HEK293 (cell line): ENCODE measurements around the gene SARNP.

Experiments
- CTCF ChIA-PET: fragments of 350-600 bp; formaldehyde crosslinking; extraction: SDS; loops from one replicate; lab custom pipeline; 2021; ENCODE audit warnings: antibody characterized with exemption; lab: Yijun Ruan, JAX
- POLR2A ChIA-PET: fragments of 300-600 bp; formaldehyde crosslinking; extraction: SDS; loops from one replicate; lab custom pipeline; 2020; ENCODE audit warnings: antibody characterized with exemption, inconsistent platforms; lab: Yijun Ruan, JAX
- H3K27ac ChIP-seq: fragments of 200-500 bp; sonication (Bioruptor generic); 2 replicates; pipeline ENCODE4 v1.5.1; 2014; ENCODE audit warnings: low read depth, low read length, control low read depth, inconsistent platforms; ENCODE audit errors: extremely low read depth
- H3K36me3 ChIP-seq, 2 experiments: fragments of 200-500 bp in 1 of 2; sonication (Bioruptor generic) in 1 of 2; 1 replicate in 1 of 2; 2 replicates in 1 of 2; pipeline ENCODE4 v1.5.1; 2014 to 2017; ENCODE audit warnings: inconsistent platforms in 2 of 2, low read length in 2 of 2; ENCODE audit not compliant: control insufficient read depth in 2 of 2, insufficient read depth in 1 of 2
- H3K4me1 ChIP-seq: fragments of 200-500 bp; sonication (Bioruptor generic); 2 replicates; pipeline ENCODE4 v1.5.1; 2014; ENCODE audit warnings: mild to moderate bottlenecking, low read length, inconsistent platforms; ENCODE audit not compliant: control insufficient read depth, insufficient read depth
- H3K4me3 ChIP-seq: 2 replicates; pipeline ENCODE4 v1.5.1; 2011; ENCODE audit warnings: low read depth, mild to moderate bottlenecking, control low read depth, low read length, moderate library complexity
- H3K9me3 ChIP-seq: fragments of 200-500 bp; sonication (Bioruptor generic); 2 replicates; pipeline ENCODE4 v1.5.1; 2014; ENCODE audit warnings: low read depth, low read length, inconsistent platforms; ENCODE audit not compliant: control insufficient read depth, insufficient read depth
- GLI2 ChIP-seq: fragments of 450-650 bp; formaldehyde crosslinking; IDR thresholded peaks from 2 replicates; pipeline ENCODE4; 2017; ENCODE audit warnings: missing biosample characterization, missing genetic modification characterization, low read depth, borderline replicate concordance
- GLI4 ChIP-seq: fragments of 450-650 bp; formaldehyde crosslinking; IDR thresholded peaks from 2 replicates; pipeline ENCODE4 v1.5.1; 2016; ENCODE audit warnings: missing biosample characterization, missing genetic modification characterization
- GLIS1 ChIP-seq: fragments of 450-650 bp; formaldehyde crosslinking; IDR thresholded peaks from 2 replicates; pipeline ENCODE4 v1.5.1; 2016; ENCODE audit warnings: missing biosample characterization, missing genetic modification characterization
- HOXD13 ChIP-seq: sonication (generic); formaldehyde crosslinking; IDR thresholded peaks from 2 replicates; pipeline ENCODE4 v1.8.0; 2022; ENCODE audit warnings: missing genetic modification reagents, borderline replicate concordance
- KLF16 ChIP-seq: fragments of 450-650 bp; formaldehyde crosslinking; IDR thresholded peaks from 2 replicates; pipeline ENCODE4 v1.5.1; 2017; ENCODE audit warnings: missing biosample characterization, missing genetic modification characterization
- KLF8 ChIP-seq: fragments of 450-650 bp; formaldehyde crosslinking; IDR thresholded peaks from 2 replicates; pipeline ENCODE4 v1.5.1; 2016; ENCODE audit warnings: missing biosample characterization, missing genetic modification characterization
- SP3 ChIP-seq: fragments of 450-650 bp; formaldehyde crosslinking; IDR thresholded peaks from 2 replicates; pipeline ENCODE4 v1.5.1; 2016; ENCODE audit warnings: missing biosample characterization, missing genetic modification characterization
- ZBTB20 ChIP-seq: fragments of 450-650 bp; formaldehyde crosslinking; IDR thresholded peaks from 2 replicates; pipeline ENCODE4 v1.5.1; 2016; ENCODE audit warnings: missing biosample characterization, missing genetic modification characterization
- ZBTB48 ChIP-seq: fragments of 450-650 bp; formaldehyde crosslinking; IDR thresholded peaks from 2 replicates; pipeline ENCODE4 v1.5.1; 2016; ENCODE audit warnings: missing biosample characterization, missing genetic modification characterization
- ZFP41 ChIP-seq: fragments of 450-650 bp; formaldehyde crosslinking; IDR thresholded peaks from 2 replicates; pipeline ENCODE4 v1.5.1; 2016; ENCODE audit warnings: missing biosample characterization, missing genetic modification characterization, borderline replicate concordance
- ZNF121 ChIP-seq: fragments of 450-650 bp; formaldehyde crosslinking; IDR thresholded peaks from 2 replicates; pipeline ENCODE4 v1.5.1; 2016; ENCODE audit warnings: missing biosample characterization, missing genetic modification characterization
- ZNF157 ChIP-seq: fragments of 450-650 bp; formaldehyde crosslinking; IDR thresholded peaks from 2 replicates; pipeline ENCODE4 v1.5.1; 2016; ENCODE audit warnings: missing biosample characterization, missing genetic modification characterization
- ZNF174 ChIP-seq: fragments of 450-650 bp; formaldehyde crosslinking; IDR thresholded peaks from 2 replicates; pipeline ENCODE4 v1.5.0; 2017; ENCODE audit warnings: missing biosample characterization, mild to moderate bottlenecking, missing genetic modification characterization
- ZNF239 ChIP-seq: fragments of 450-650 bp; formaldehyde crosslinking; IDR thresholded peaks from 2 replicates; pipeline ENCODE4 v1.5.1; 2016; ENCODE audit warnings: missing biosample characterization, missing genetic modification characterization
- ZNF354C ChIP-seq: fragments of 450-650 bp; formaldehyde crosslinking; IDR thresholded peaks from 2 replicates; pipeline ENCODE4 v1.5.1; 2016; ENCODE audit warnings: missing biosample characterization, missing genetic modification characterization, low read depth, borderline replicate concordance
- ZNF629 ChIP-seq: fragments of 450-650 bp; formaldehyde crosslinking; IDR thresholded peaks from 2 replicates; pipeline ENCODE4 v1.5.1; 2017; ENCODE audit warnings: missing biosample characterization, missing genetic modification characterization
- ZSCAN16 ChIP-seq: fragments of 450-650 bp; formaldehyde crosslinking; IDR thresholded peaks from 2 replicates; pipeline ENCODE4 v1.5.1; 2016; ENCODE audit warnings: missing biosample characterization, missing genetic modification characterization
- TF ChIP-seq, protein P1 (sequence below): fragments of 450-650 bp; formaldehyde crosslinking; IDR thresholded peaks from 2 replicates; pipeline ENCODE4 v1.5.1; 2016; ENCODE audit warnings: missing biosample characterization, missing genetic modification characterization
- TF ChIP-seq, protein P2 (sequence below): fragments of 450-650 bp; formaldehyde crosslinking; IDR thresholded peaks from 2 replicates; pipeline ENCODE4 v1.5.1; 2016; ENCODE audit warnings: missing biosample characterization, missing genetic modification characterization
- TF ChIP-seq, protein P3 (sequence below): fragments of 450-650 bp; formaldehyde crosslinking; IDR thresholded peaks from 2 replicates; pipeline ENCODE4 v1.5.1; 2016; ENCODE audit warnings: missing biosample characterization, missing genetic modification characterization

The SARNP gene

DNA sequence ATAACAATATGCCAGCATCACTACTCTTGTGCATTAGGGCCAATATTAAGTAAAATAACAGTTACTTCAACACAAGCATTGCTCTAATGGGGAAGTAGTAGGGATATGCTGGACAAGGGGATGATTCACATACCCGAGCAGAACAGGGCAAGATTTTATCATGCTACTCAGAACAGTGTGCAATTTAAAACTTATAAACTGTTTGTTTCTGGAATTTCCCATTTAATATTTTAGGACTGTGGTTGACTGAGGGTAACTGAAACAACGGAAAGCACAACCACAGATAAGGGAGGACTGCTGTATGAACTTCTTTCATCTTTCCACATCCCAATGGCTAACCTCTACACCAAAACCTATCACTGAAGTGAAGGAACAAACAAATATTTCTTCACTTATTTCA is 36.8 kb downstream of the SARNP start:
- H3K27ac ChIP-seq: no peak overlapping the region
- H3K4me3 ChIP-seq: no peak overlapping the region
- H3K9me3 ChIP-seq: no peaks in the 10 kb centered on the region
- ChIA-PET POLR2A (no interaction called here), CTCF (interaction anchor here (1.1 to 1.3 kb wide), 2 partner anchors 8 to 17 kb away, joined by 4 to 5 read pairs; no protein-coding TSS in a partner anchor)
- peaks cover 86 to 91% of the 10 kb centered on the region in 2 experiments for H3K36me3 ChIP-seq
- TF ChIP-seq, protein P1, sequence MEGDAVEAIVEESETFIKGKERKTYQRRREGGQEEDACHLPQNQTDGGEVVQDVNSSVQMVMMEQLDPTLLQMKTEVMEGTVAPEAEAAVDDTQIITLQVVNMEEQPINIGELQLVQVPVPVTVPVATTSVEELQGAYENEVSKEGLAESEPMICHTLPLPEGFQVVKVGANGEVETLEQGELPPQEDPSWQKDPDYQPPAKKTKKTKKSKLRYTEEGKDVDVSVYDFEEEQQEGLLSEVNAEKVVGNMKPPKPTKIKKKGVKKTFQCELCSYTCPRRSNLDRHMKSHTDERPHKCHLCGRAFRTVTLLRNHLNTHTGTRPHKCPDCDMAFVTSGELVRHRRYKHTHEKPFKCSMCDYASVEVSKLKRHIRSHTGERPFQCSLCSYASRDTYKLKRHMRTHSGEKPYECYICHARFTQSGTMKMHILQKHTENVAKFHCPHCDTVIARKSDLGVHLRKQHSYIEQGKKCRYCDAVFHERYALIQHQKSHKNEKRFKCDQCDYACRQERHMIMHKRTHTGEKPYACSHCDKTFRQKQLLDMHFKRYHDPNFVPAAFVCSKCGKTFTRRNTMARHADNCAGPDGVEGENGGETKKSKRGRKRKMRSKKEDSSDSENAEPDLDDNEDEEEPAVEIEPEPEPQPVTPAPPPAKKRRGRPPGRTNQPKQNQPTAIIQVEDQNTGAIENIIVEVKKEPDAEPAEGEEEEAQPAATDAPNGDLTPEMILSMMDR (tag by site-specific recombination): no peak
- TF ChIP-seq KLF16 (no peak), ZNF629 (tag by site-specific recombination) (no peak), SP3 (tag by site-specific recombination) (no peak), GLIS1 (no peak), HOXD13 (CRISPR knock-in tag) (no peak), ZNF239 (tag by site-specific recombination) (no peak), ZBTB48 (tag by site-specific recombination) (no peak), ZNF174 (no peak), ZNF157 (tag by site-specific recombination) (no peak), ZNF354C (tag by site-specific recombination) (no peak), KLF8 (tag by site-specific recombination) (no peak), GLI4 (tag by site-specific recombination) (no peak), ZBTB20 (tag by site-specific recombination) (no peak), ZFP41 (no peak), ZNF121 (tag by site-specific recombination) (no peak)
- TF ChIP-seq, protein P2, sequence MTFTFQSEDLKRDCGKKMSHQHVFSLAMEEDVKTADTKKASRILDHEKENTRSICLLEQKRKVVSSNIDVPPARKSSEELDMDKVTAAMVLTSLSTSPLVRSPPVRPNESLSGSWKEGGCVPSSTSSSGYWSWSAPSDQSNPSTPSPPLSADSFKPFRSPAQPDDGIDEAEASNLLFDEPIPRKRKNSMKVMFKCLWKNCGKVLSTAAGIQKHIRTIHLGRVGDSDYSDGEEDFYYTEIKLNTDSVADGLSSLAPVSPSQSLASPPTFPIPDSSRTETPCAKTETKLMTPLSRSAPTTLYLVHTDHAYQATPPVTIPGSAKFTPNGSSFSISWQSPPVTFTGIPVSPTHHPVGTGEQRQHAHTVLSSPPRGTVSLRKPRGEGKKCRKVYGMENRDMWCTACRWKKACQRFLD: no peak
- H3K4me1 ChIP-seq: no peaks in the 10 kb centered on the region

DNA sequence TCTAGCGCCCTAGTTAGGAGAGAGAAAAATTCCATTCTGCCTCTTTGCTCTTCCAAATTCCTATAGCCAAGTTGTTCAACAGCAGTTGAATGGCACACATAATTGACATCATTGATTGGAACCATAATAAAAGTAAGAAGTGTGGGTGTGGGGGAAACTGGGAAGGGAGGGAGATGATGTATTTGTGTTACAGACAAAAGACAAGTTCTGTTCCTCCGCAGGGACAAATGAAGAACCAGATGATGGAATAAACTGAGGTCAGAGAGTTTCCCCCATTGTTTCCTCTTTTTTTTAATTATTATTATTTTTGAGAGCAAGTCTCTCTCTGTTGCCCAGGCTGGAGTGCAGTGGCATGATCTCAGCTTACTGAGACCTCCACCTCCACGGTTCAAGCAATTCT is 39.7 kb downstream of the SARNP start:
- H3K27ac ChIP-seq: no peak overlapping the region
- TF ChIP-seq, protein P3, sequence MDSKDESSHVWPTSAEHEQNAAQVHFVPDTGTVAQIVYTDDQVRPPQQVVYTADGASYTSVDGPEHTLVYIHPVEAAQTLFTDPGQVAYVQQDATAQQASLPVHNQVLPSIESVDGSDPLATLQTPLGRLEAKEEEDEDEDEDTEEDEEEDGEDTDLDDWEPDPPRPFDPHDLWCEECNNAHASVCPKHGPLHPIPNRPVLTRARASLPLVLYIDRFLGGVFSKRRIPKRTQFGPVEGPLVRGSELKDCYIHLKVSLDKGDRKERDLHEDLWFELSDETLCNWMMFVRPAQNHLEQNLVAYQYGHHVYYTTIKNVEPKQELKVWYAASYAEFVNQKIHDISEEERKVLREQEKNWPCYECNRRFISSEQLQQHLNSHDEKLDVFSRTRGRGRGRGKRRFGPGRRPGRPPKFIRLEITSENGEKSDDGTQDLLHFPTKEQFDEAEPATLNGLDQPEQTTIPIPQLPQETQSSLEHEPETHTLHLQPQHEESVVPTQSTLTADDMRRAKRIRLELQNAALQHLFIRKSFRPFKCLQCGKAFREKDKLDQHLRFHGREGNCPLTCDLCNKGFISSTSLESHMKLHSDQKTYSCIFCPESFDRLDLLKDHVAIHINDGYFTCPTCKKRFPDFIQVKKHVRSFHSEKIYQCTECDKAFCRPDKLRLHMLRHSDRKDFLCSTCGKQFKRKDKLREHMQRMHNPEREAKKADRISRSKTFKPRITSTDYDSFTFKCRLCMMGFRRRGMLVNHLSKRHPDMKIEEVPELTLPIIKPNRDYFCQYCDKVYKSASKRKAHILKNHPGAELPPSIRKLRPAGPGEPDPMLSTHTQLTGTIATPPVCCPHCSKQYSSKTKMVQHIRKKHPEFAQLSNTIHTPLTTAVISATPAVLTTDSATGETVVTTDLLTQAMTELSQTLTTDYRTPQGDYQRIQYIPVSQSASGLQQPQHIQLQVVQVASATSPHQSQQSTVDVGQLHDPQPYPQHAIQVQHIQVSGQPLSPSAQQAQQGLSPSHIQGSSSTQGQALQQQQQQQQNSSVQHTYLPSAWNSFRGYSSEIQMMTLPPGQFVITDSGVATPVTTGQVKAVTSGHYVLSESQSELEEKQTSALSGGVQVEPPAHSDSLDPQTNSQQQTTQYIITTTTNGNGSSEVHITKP (tag by site-specific recombination): no peak
- no peak for TF ChIP-seq ZSCAN16
- no peak for TF ChIP-seq GLI2 (tag by site-specific recombination)
- TF ChIP-seq, all 188 proteins: peak for 0
- Histone ChIP-seq H3K4me3 (no peak overlapping the region), H3K9me3 (no peaks in the 10 kb centered on the region), H3K36me3 (peaks cover 69 to 72% of the 10 kb centered on the region in 2 experiments), H3K4me1 (no peaks in the 10 kb centered on the region)
- ChIA-PET POLR2A (interaction anchor here (1.6 kb wide), 1 partner anchor 40 kb away, joined by 4 read pairs; the partner anchor contains the start of genes ORMDL2 and SARNP), CTCF (no interaction called here)
